Effector memory CD4-positive, alpha-beta T cell (primary cell): Measurements from ENCODE around the gene ATP8B1.

Experiments
- DNase-seq, 3 donors: peaks; one replicate each; pipeline ENCODE4 v3.0.0-alpha.2; 2020
- H3K27ac ChIP-seq: 2 replicates; pipeline ENCODE4 v1.7.0; 2013; ENCODE audit warnings: mild to moderate bottlenecking, low read length, moderate library complexity; ENCODE audit not compliant: insufficient read depth, poor library complexity, severe bottlenecking
- H3K27me3 ChIP-seq: replicated peaks from 2 replicates; pipeline ENCODE4 v1.7.0; 2013; ENCODE audit warnings: mild to moderate bottlenecking, low read length; ENCODE audit not compliant: insufficient read depth, control insufficient read depth, poor library complexity, severe bottlenecking
- H3K36me3 ChIP-seq: 2 replicates; pipeline ENCODE4 v1.7.0; 2013; ENCODE audit warnings: mild to moderate bottlenecking, low read length, moderate library complexity; ENCODE audit not compliant: control insufficient read depth, insufficient read depth
- H3K4me1 ChIP-seq: 2 replicates; pipeline ENCODE4 v1.7.0; 2013; ENCODE audit warnings: low read length, mild to moderate bottlenecking; ENCODE audit not compliant: control insufficient read depth, insufficient read depth, poor library complexity, severe bottlenecking
- H3K4me3 ChIP-seq: 2 replicates; pipeline ENCODE4 v1.7.0; 2013; ENCODE audit warnings: low read length, low read depth, mild to moderate bottlenecking; ENCODE audit not compliant: insufficient read depth, poor library complexity, severe bottlenecking
- H3K9me3 ChIP-seq: 2 replicates; pipeline ENCODE4 v1.7.0; 2013; ENCODE audit warnings: mild to moderate bottlenecking, low read length, moderate library complexity; ENCODE audit not compliant: control insufficient read depth

ATP8B1 gene

GRCh38 chr18:57806978-57807285 lies 3.8 kb upstream of the ATP8B1 start:
- Histone ChIP-seq H3K4me3 (no peak overlapping the region), H3K27me3 (peaks cover 16% of the 10 kb centered on the region), H3K36me3 (no peaks in the 10 kb centered on the region), H3K9me3 (no peaks in the 10 kb centered on the region), H3K4me1 (peaks cover 8% of the 10 kb centered on the region), H3K27ac (no peak overlapping the region)
- no peak for DNase-seq

GRCh38 chr18:57806201-57806977 lies 3.3 kb upstream of the ATP8B1 start:
- Histone ChIP-seq H3K27ac (no peak overlapping the region), H3K4me3 (no peak overlapping the region)
- no peak for DNase-seq

GRCh38 chr18:57805117-57805516 lies 2.0 kb upstream of the ATP8B1 start:
- Histone ChIP-seq H3K9me3 (no peaks in the 10 kb centered on the region), H3K27ac (no peak overlapping the region), H3K4me3 (no peak overlapping the region), H3K36me3 (no peaks in the 10 kb centered on the region), H3K27me3 (peaks cover 18% of the 10 kb centered on the region), H3K4me1 (peaks cover 9% of the 10 kb centered on the region)
- no peak for DNase-seq

More at GRCh38 chr18:57806201-57806977, 3.3 kb upstream of the ATP8B1 start:
- no peaks in the 10 kb centered on the region for H3K36me3 ChIP-seq
- H3K4me1 ChIP-seq: peaks cover 9% of the 10 kb centered on the region
- peaks cover 18% of the 10 kb centered on the region for H3K27me3 ChIP-seq
- H3K9me3 ChIP-seq: no peaks in the 10 kb centered on the region

GRCh38 chr18:57804557-57804956 lies 1.4 kb upstream of the ATP8B1 start:
- no peak overlapping the region for H3K27ac ChIP-seq
- H3K4me1 ChIP-seq: peaks cover 9% of the 10 kb centered on the region
- no peak overlapping the region for H3K4me3 ChIP-seq
- peaks cover 18% of the 10 kb centered on the region for H3K27me3 ChIP-seq
- H3K9me3 ChIP-seq: no peaks in the 10 kb centered on the region
- DNase-seq: no peak
- H3K36me3 ChIP-seq: no peaks in the 10 kb centered on the region

GRCh38 chr18:57802213-57803102 lies 657 bp downstream of the ATP8B1 start:
- Histone ChIP-seq H3K9me3 (no peaks in the 10 kb centered on the region), H3K27me3 (peaks cover 18% of the 10 kb centered on the region), H3K4me1 (peaks cover 9% of the 10 kb centered on the region), H3K4me3 (no peak overlapping the region), H3K36me3 (no peaks in the 10 kb centered on the region), H3K27ac (no peak overlapping the region)
- DNase-seq: no peak

GRCh38 chr18:57801761-57802212 lies 1.3 kb downstream of the ATP8B1 start:
- Histone ChIP-seq H3K4me3 (no peak overlapping the region), H3K4me1 (peaks cover 9% of the 10 kb centered on the region), H3K27ac (no peak overlapping the region), H3K27me3 (peaks cover 18% of the 10 kb centered on the region), H3K36me3 (no peaks in the 10 kb centered on the region), H3K9me3 (no peaks in the 10 kb centered on the region)
- no peak for DNase-seq

- no peaks in the 10 kb centered on the region for H3K9me3 ChIP-seq
- no peak overlapping the region for H3K4me3 ChIP-seq
- peaks cover 18% of the 10 kb centered on the region for H3K27me3 ChIP-seq
- DNase-seq: no peak
- H3K27ac ChIP-seq: no peak overlapping the region
- no peaks in the 10 kb centered on the region for H3K36me3 ChIP-seq
- peaks cover 9% of the 10 kb centered on the region for H3K4me1 ChIP-seq
Measured at GRCh38 chr18:57801325-57801724, 1.8 kb downstream of the ATP8B1 start.

GRCh38 chr18:57798713-57799373 lies 4.3 kb downstream of the ATP8B1 start:
- H3K27ac ChIP-seq: no peak overlapping the region

GRCh38 chr18:57797209-57797651 lies 5.9 kb downstream of the ATP8B1 start:
- Histone ChIP-seq H3K27ac (no peak overlapping the region), H3K27me3 (peaks cover 5% of the 10 kb centered on the region), H3K4me1 (peaks cover 5% of the 10 kb centered on the region), H3K9me3 (no peaks in the 10 kb centered on the region), H3K36me3 (no peaks in the 10 kb centered on the region), H3K4me3 (no peak overlapping the region)
- DNase-seq: no peak

More at GRCh38 chr18:57798713-57799373, 4.3 kb downstream of the ATP8B1 start:
- no peak for DNase-seq
- Histone ChIP-seq H3K36me3 (no peaks in the 10 kb centered on the region), H3K4me1 (peaks cover 9% of the 10 kb centered on the region), H3K4me3 (no peak overlapping the region), H3K9me3 (no peaks in the 10 kb centered on the region), H3K27me3 (peaks cover 10% of the 10 kb centered on the region)
